WERI-Rb-1 (cell line): ENCODE data around the gene U2AF2.

ENCODE experiments used
- DNase-seq: peaks from one replicate; pipeline ENCODE4 v3.0.0-alpha.2; 2020
- H3K27ac ChIP-seq: fragments of 250-450 bp; sonication (Bioruptor Pico); 2 replicates; pipeline ENCODE4 v1.5.1; 2020; ENCODE audit warnings: mild to moderate bottlenecking, moderate library complexity
- H3K27me3 ChIP-seq: fragments of 250-450 bp; sonication (Bioruptor Pico); 2 replicates; pipeline ENCODE4 v1.5.1; 2021; ENCODE audit warnings: mild to moderate bottlenecking, low read depth, moderate library complexity; ENCODE audit not compliant: insufficient read depth, severe bottlenecking
- H3K36me3 ChIP-seq: fragments of 250-450 bp; sonication (Bioruptor Pico); 2 replicates; pipeline ENCODE4 v1.5.1; 2020; ENCODE audit warnings: mild to moderate bottlenecking, moderate library complexity
- H3K4me3 ChIP-seq: 2 replicates; pipeline ENCODE4 v1.5.1; 2011; ENCODE audit warnings: low read depth, mild to moderate bottlenecking, control low read depth, low read length
- H3K9me3 ChIP-seq: fragments of 250-450 bp; sonication (Bioruptor Pico); 2 replicates; pipeline ENCODE4 v1.5.1; 2021; ENCODE audit warnings: mild to moderate bottlenecking, moderate library complexity; ENCODE audit not compliant: severe bottlenecking
- CTCF ChIP-seq: IDR thresholded peaks from 2 replicates; pipeline ENCODE4 v1.5.1; 2011; ENCODE audit warnings: low read depth, mild to moderate bottlenecking, control low read depth, inconsistent platforms, low read length

Gene U2AF2

GRCh38 chr19:55695511-55696290, 40.9 kb downstream of the U2AF2 start:
- no peak for DNase-seq
- Histone ChIP-seq H3K27ac (no peak overlapping the region), H3K27me3 (no peaks in the 10 kb centered on the region), H3K36me3 (peaks cover 42% of the 10 kb centered on the region), H3K9me3 (no peaks in the 10 kb centered on the region), H3K4me3 (no peak overlapping the region)
- TF ChIP-seq CTCF, result no peak

GRCh38 chr19:55696301-55697068, 41.6 kb downstream of the U2AF2 start:
- H3K4me3 ChIP-seq, result no peak overlapping the region
- no peaks in the 10 kb centered on the region for H3K9me3 ChIP-seq
- H3K27me3 ChIP-seq, result no peaks in the 10 kb centered on the region
- H3K36me3 ChIP-seq, result peaks cover 42% of the 10 kb centered on the region
- H3K27ac ChIP-seq, result no peak overlapping the region
- no peak for TF ChIP-seq CTCF
- DNase-seq, result no peak

GRCh38 chr19:55697069-55697440, 42.2 kb downstream of the U2AF2 start:
- peaks cover 38% of the 10 kb centered on the region for H3K36me3 ChIP-seq
- no peak for TF ChIP-seq CTCF
- DNase-seq, result no peak
- H3K9me3 ChIP-seq, result no peaks in the 10 kb centered on the region
- no peak overlapping the region for H3K4me3 ChIP-seq
- no peak overlapping the region for H3K27ac ChIP-seq
- H3K27me3 ChIP-seq, result no peaks in the 10 kb centered on the region

- Histone ChIP-seq H3K27ac (no peak overlapping the region), H3K9me3 (no peaks in the 10 kb centered on the region), H3K36me3 (peaks cover 36% of the 10 kb centered on the region), H3K4me3 (no peak overlapping the region), H3K27me3 (no peaks in the 10 kb centered on the region)
- no peak for DNase-seq
- TF ChIP-seq CTCF, result no peak
Observed at GRCh38 chr19:55697698-55698097, 42.9 kb downstream of the U2AF2 start.

GRCh38 chr19:55698256-55698655, 43.4 kb downstream of the U2AF2 start:
- DNase-seq, result no peak
- peaks cover 30% of the 10 kb centered on the region for H3K36me3 ChIP-seq
- no peak for TF ChIP-seq CTCF
- no peak overlapping the region for H3K4me3 ChIP-seq
- H3K27ac ChIP-seq, result no peak overlapping the region
- no peaks in the 10 kb centered on the region for H3K27me3 ChIP-seq
- H3K9me3 ChIP-seq, result no peaks in the 10 kb centered on the region
